GM18511 (cell line): Measurements from ENCODE around the gene SOX18.

Experiments used
- ATAC-seq: cut with Tn5 transposase; IDR thresholded peaks from one replicate; pipeline ENCODE4 v1.9.1; 2021; ENCODE audit warnings: mild to moderate bottlenecking, moderate library complexity; ENCODE audit not compliant: unreplicated experiment

Gene SOX18

GRCh38 chr20:64080813-64081623 is 31.6 kb upstream of the SOX18 start:
- ATAC-seq: no peak

- no peak for ATAC-seq
Observed at GRCh38 chr20:64080013-64080812, 30.8 kb upstream of the SOX18 start, which contains the start of gene OPRL1. TSS of gene OPRL1 (plus strand) at chr20:64080082. CDS start at chr20:64092721, 12,639 bp downstream.

- peak; percentile 34 for ATAC-seq
Observed at GRCh38 chr20:64079273-64080012, 30.0 kb upstream of the SOX18 start, which contains the start of gene RGS19. TSS of gene RGS19 (minus strand) at chr20:64079518. CDS start at chr20:64076886, 2,632 bp downstream.

GRCh38 chr20:64078934-64079272 is 29.5 kb upstream of the SOX18 start:
- no peak for ATAC-seq

GRCh38 chr20:64077876-64078551 is 28.6 kb upstream of the SOX18 start:
- peak; percentile 46 for ATAC-seq

- peak; percentile 1 for ATAC-seq
Observed at GRCh38 chr20:64077541-64077875, 28.1 kb upstream of the SOX18 start.

- ATAC-seq: peak; percentile 26
Observed at GRCh38 chr20:64077094-64077493, 27.7 kb upstream of the SOX18 start.

GRCh38 chr20:64076061-64076997 is 26.9 kb upstream of the SOX18 start:
- ATAC-seq: no peak

- ATAC-seq: no peak
Observed at GRCh38 chr20:64075556-64075955, 26.1 kb upstream of the SOX18 start.

GRCh38 chr20:64074963-64075362 is 25.5 kb upstream of the SOX18 start:
- ATAC-seq: no peak

GRCh38 chr20:64074184-64074789 is 24.8 kb upstream of the SOX18 start:
- no peak for ATAC-seq

- ATAC-seq: no peak
Observed at GRCh38 chr20:64073476-64074183, 24.2 kb upstream of the SOX18 start.

- no peak for ATAC-seq
Observed at GRCh38 chr20:64072498-64073063, 23.1 kb upstream of the SOX18 start.

GRCh38 chr20:64071341-64072332 is 22.2 kb upstream of the SOX18 start:
- no peak for ATAC-seq

GRCh38 chr20:64070244-64070993 is 21.0 kb upstream of the SOX18 start:
- ATAC-seq: no peak

GRCh38 chr20:64069614-64070243 is 20.3 kb upstream of the SOX18 start:
- ATAC-seq: no peak
